ENCODE measurements around the gene NLGN4Y.

Gene NLGN4Y

GRCh38 chrY:14679181-14679580 lies 154.9 kb downstream of the NLGN4Y start:
- DNase-seq, result no peak

GRCh38 chrY:14694543-14694942 lies 170.2 kb downstream of the NLGN4Y start:
- no peak for DNase-seq

GRCh38 chrY:14708158-14708557 lies 183.8 kb downstream of the NLGN4Y start:
- DNase-seq, result no peak

GRCh38 chrY:14741596-14741995 lies 217.3 kb downstream of the NLGN4Y start:
- no peak for DNase-seq

GRCh38 chrY:14748329-14748728 lies 224.0 kb downstream of the NLGN4Y start:
- DNase-seq, result no peak

GRCh38 chrY:14755571-14755970 lies 231.2 kb downstream of the NLGN4Y start:
- no peak for DNase-seq

GRCh38 chrY:14762903-14763302 lies 238.6 kb downstream of the NLGN4Y start:
- DNase-seq, result no peak

GRCh38 chrY:14763600-14763999 lies 239.3 kb downstream of the NLGN4Y start:
- DNase-seq, result no peak

GRCh38 chrY:14778208-14778607 lies 253.9 kb downstream of the NLGN4Y start:
- DNase-seq, result no peak

GRCh38 chrY:14793104-14793503 lies 268.8 kb downstream of the NLGN4Y start:
- DNase-seq, result no peak

GRCh38 chrY:14793674-14794073 lies 269.3 kb downstream of the NLGN4Y start:
- DNase-seq, result no peak

GRCh38 chrY:14798010-14798409 lies 273.7 kb downstream of the NLGN4Y start:
- DNase-seq, result no peak

GRCh38 chrY:14801096-14801495 lies 276.8 kb downstream of the NLGN4Y start:
- DNase-seq, result no peak

GRCh38 chrY:14802125-14802524 lies 277.8 kb downstream of the NLGN4Y start:
- DNase-seq, result no peak

- no peak for DNase-seq
Observed at GRCh38 chrY:14804041-14804440, 279.7 kb downstream of the NLGN4Y start.

- DNase-seq, result no peak
Observed at GRCh38 chrY:14818452-14818851, 294.1 kb downstream of the NLGN4Y start.

GRCh38 chrY:14822201-14822600 lies 297.9 kb downstream of the NLGN4Y start:
- no peak for DNase-seq

GRCh38 chrY:14822906-14823305 lies 298.6 kb downstream of the NLGN4Y start:
- no peak for DNase-seq

GRCh38 chrY:14824583-14824982 lies 300.3 kb downstream of the NLGN4Y start:
- DNase-seq, result no peak

- DNase-seq, result no peak
Observed at GRCh38 chrY:14825728-14826127, 301.4 kb downstream of the NLGN4Y start.

- DNase-seq, result no peak
Observed at GRCh38 chrY:14828531-14828930, 304.2 kb downstream of the NLGN4Y start.

- no peak for DNase-seq
Observed at GRCh38 chrY:14829366-14829885, 305.1 kb downstream of the NLGN4Y start.

- DNase-seq, result no peak
Observed at GRCh38 chrY:14834103-14835060, 310.1 kb downstream of the NLGN4Y start.

- no peak for DNase-seq
Observed at GRCh38 chrY:14837466-14837865, 313.1 kb downstream of the NLGN4Y start.

GRCh38 chrY:14850734-14851133 lies 326.4 kb downstream of the NLGN4Y start:
- no peak for DNase-seq
